Measurements from ENCODE around the gene ZNF33A. TPM values are rescaled to one million over a fixed set of nuclear protein-coding genes. Genes with fewer than 3 reads are reported as not detected.

ZNF33A gene
- total RNA-seq, 1 donor from 2014 or later: 65.5 TPM

GRCh38 chr10:38003026-38003425, 7.4 kb upstream of the ZNF33A start:
- no peaks in the 10 kb centered on the region for H3K9me3 Mint-ChIP-seq
- no peak overlapping the region for H3K27ac Mint-ChIP-seq
- TF ChIP-seq EZH2phosphoT487 (IDR thresholded peaks at IDR 0.05) (no peak), CTCF (IDR thresholded peaks at IDR 0.05) (no peak), EZH2 (IDR thresholded peaks at IDR 0.05) (no peak)
- H3K4me3 Mint-ChIP-seq: no peak overlapping the region
- Histone ChIP-seq H3K9ac (no peak overlapping the region), H3K9me3 (ENCODE audit: low read depth) (no peaks in the 10 kb centered on the region), H3F3A (ENCODE audit: low read depth) (no peaks in the 10 kb centered on the region), H3K4me3 (no peak overlapping the region), H3K27me3 (no peaks in the 10 kb centered on the region), H3K27ac (no peak overlapping the region), H3K4me2 (no peak overlapping the region), H4K20me1 (ENCODE audit: low read depth) (no peaks in the 10 kb centered on the region), H2AFZ (replicated peaks) (no peak overlapping the region), H3K79me2 (ENCODE audit: low read depth) (no peaks in the 10 kb centered on the region), H3K36me3 (no peaks in the 10 kb centered on the region), H3K4me1 (no peaks in the 10 kb centered on the region)
- H3K36me3 Mint-ChIP-seq: no peaks in the 10 kb centered on the region
- DNase-seq (ENCODE audit: low spot score): no peak
- H3K4me1 Mint-ChIP-seq: no peaks in the 10 kb centered on the region
- H3K27me3 Mint-ChIP-seq (ENCODE audit: insufficient read depth, low read depth): peaks cover under 1% of the 10 kb centered on the region

GRCh38 chr10:38003588-38003987, 6.9 kb upstream of the ZNF33A start:
- Histone ChIP-seq H4K20me1 (ENCODE audit: low read depth) (no peaks in the 10 kb centered on the region), H2AFZ (replicated peaks) (no peak overlapping the region), H3K9ac (no peak overlapping the region), H3K79me2 (ENCODE audit: low read depth) (no peaks in the 10 kb centered on the region), H3K4me3 (no peak overlapping the region), H3K9me3 (ENCODE audit: low read depth) (no peaks in the 10 kb centered on the region), H3F3A (ENCODE audit: low read depth) (no peaks in the 10 kb centered on the region), H3K4me2 (no peak overlapping the region), H3K27me3 (no peaks in the 10 kb centered on the region), H3K36me3 (no peaks in the 10 kb centered on the region), H3K4me1 (no peaks in the 10 kb centered on the region), H3K27ac (no peak overlapping the region)
- H3K27me3 Mint-ChIP-seq (ENCODE audit: insufficient read depth, low read depth): peaks cover 2% of the 10 kb centered on the region
- TF ChIP-seq EZH2phosphoT487 (IDR thresholded peaks at IDR 0.05) (no peak), CTCF (IDR thresholded peaks at IDR 0.05) (no peak), EZH2 (IDR thresholded peaks at IDR 0.05) (no peak)
- no peaks in the 10 kb centered on the region for H3K9me3 Mint-ChIP-seq
- no peaks in the 10 kb centered on the region for H3K36me3 Mint-ChIP-seq
- DNase-seq (ENCODE audit: low spot score): no peak
- H3K4me1 Mint-ChIP-seq: no peaks in the 10 kb centered on the region
- no peak overlapping the region for H3K27ac Mint-ChIP-seq
- H3K4me3 Mint-ChIP-seq: no peak overlapping the region

DNA sequence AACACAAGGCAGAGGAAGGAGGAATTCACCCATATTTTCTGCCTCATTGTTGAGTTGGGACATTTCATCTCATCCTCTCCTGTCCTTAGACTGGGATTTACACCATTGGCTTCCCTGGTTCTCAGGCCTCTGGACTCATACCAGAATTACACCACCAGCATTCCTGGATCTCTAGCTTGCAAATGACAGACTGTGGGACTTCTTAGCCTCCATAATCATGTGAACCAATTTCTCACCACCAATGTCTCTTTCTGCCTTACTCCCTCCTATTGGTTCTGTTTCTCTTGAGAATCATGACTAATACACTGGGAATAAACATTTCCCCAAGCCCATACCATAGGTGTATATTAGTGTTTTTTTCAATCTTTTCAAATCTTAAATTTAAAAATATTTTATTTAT, 2.9 kb upstream of the ZNF33A start:
- H3K27ac ChIP-seq: no peak overlapping the region
- DNase-seq (ENCODE audit: low spot score): no peak
- peaks cover 16% of the 10 kb centered on the region for H3K4me1 Mint-ChIP-seq
- H3K4me3 ChIP-seq: no peak overlapping the region
- H3K79me2 ChIP-seq (ENCODE audit: low read depth): peaks cover 13% of the 10 kb centered on the region
- no peaks in the 10 kb centered on the region for H3K9me3 Mint-ChIP-seq
- peaks cover 11% of the 10 kb centered on the region for H3F3A ChIP-seq (ENCODE audit: low read depth)
- H3K27ac Mint-ChIP-seq: no peak overlapping the region
- peaks cover 3% of the 10 kb centered on the region for H3K27me3 Mint-ChIP-seq (ENCODE audit: insufficient read depth, low read depth)
- H3K36me3 ChIP-seq: no peaks in the 10 kb centered on the region
- no peak overlapping the region for H2AFZ ChIP-seq (replicated peaks)
- H3K4me1 ChIP-seq: peaks cover 10% of the 10 kb centered on the region
- H3K9ac ChIP-seq: no peak overlapping the region
- no peaks in the 10 kb centered on the region for H4K20me1 ChIP-seq (ENCODE audit: low read depth)
- peaks cover 1% of the 10 kb centered on the region for H3K36me3 Mint-ChIP-seq
- H3K4me2 ChIP-seq: no peak overlapping the region
- H3K27me3 ChIP-seq: no peaks in the 10 kb centered on the region
- H3K4me3 Mint-ChIP-seq: no peak overlapping the region
- no peaks in the 10 kb centered on the region for H3K9me3 ChIP-seq (ENCODE audit: low read depth)
- TF ChIP-seq EZH2 (IDR thresholded peaks at IDR 0.05) (no peak), CTCF (IDR thresholded peaks at IDR 0.05) (no peak), EZH2phosphoT487 (IDR thresholded peaks at IDR 0.05) (no peak)

Data from neural progenitor cell (in vitro differentiated cells).